Astrocyte (in vitro differentiated cells and primary cell): ENCODE data around the gene REPIN1. TPM values are rescaled to one million over a fixed set of nuclear protein-coding genes. Genes with fewer than 3 reads are reported as not detected.

ENCODE experiments used
- DNase-seq: peaks from one replicate; pipeline ENCODE4 v3.0.0-alpha.2; 2010; ENCODE audit warnings: low read depth
- FAIRE-seq: peaks from 2 replicates; lab custom pipeline; 2011; peaks lifted over from hg19 to GRCh38; lab: Jason Lieb, UNC
- H2AFZ ChIP-seq: 2 replicates; pipeline ENCODE4 v1.6.0; 2012; ENCODE audit warnings: low read depth, low read length, inconsistent platforms
- H3K27ac ChIP-seq: 2 replicates; pipeline ENCODE4 v1.5.1; 2011; ENCODE audit warnings: low read depth, low read length, inconsistent platforms
- H3K27me3 ChIP-seq: 2 replicates; pipeline ENCODE4 v1.6.0; 2011; ENCODE audit warnings: low read length, inconsistent platforms; ENCODE audit not compliant: insufficient read depth
- H3K36me3 ChIP-seq: 2 replicates; pipeline ENCODE4 v1.5.1; 2011; ENCODE audit warnings: low read length, inconsistent platforms; ENCODE audit not compliant: insufficient read depth
- H3K4me1 ChIP-seq: 2 replicates; pipeline ENCODE4 v1.5.1; 2011; ENCODE audit warnings: low read length, inconsistent platforms; ENCODE audit not compliant: insufficient read depth
- H3K4me2 ChIP-seq: 2 replicates; pipeline ENCODE4 v1.6.0; 2012; ENCODE audit warnings: low read length, inconsistent platforms
- H3K4me3 ChIP-seq: 2 replicates; pipeline ENCODE4 v1.5.1; 2011; ENCODE audit warnings: low read depth, mild to moderate bottlenecking, low read length, inconsistent platforms; ENCODE audit not compliant: insufficient read depth
- H3K79me2 ChIP-seq: 2 replicates; pipeline ENCODE4 v1.6.0; 2012; ENCODE audit warnings: mild to moderate bottlenecking, low read length, inconsistent platforms; ENCODE audit not compliant: insufficient read depth
- H3K9ac ChIP-seq: 2 replicates; pipeline ENCODE4 v1.6.0; 2012; ENCODE audit warnings: mild to moderate bottlenecking, low read length, inconsistent platforms
- H3K9me3 ChIP-seq: 2 replicates; pipeline ENCODE4 v1.5.1; 2012; ENCODE audit warnings: low read depth, mild to moderate bottlenecking, low read length, inconsistent platforms; ENCODE audit not compliant: insufficient read depth
- H4K20me1 ChIP-seq: 2 replicates; pipeline ENCODE4 v1.6.0; 2012; ENCODE audit warnings: low read length, inconsistent platforms; ENCODE audit not compliant: insufficient read depth
- H3K27ac Mint-ChIP-seq: one replicate; pipeline ENCODE4 v1.8.0; 2021; ENCODE audit warnings: mild to moderate bottlenecking, mixed read lengths; ENCODE audit not compliant: unreplicated experiment
- H3K27me3 Mint-ChIP-seq: one replicate; pipeline ENCODE4 v1.8.0; 2021; ENCODE audit warnings: low read depth, mixed read lengths; ENCODE audit not compliant: unreplicated experiment
- H3K36me3 Mint-ChIP-seq: one replicate; pipeline ENCODE4 v1.8.0; 2021; ENCODE audit warnings: low read depth, mixed read lengths; ENCODE audit not compliant: unreplicated experiment
- H3K4me1 Mint-ChIP-seq: one replicate; pipeline ENCODE4 v1.8.0; 2021; ENCODE audit warnings: low read depth, mixed read lengths; ENCODE audit not compliant: unreplicated experiment
- H3K4me3 Mint-ChIP-seq: one replicate; pipeline ENCODE4 v1.8.0; 2021; ENCODE audit warnings: mild to moderate bottlenecking, moderate library complexity, mixed read lengths; ENCODE audit not compliant: unreplicated experiment
- H3K9me3 Mint-ChIP-seq: one replicate; pipeline ENCODE4 v1.8.0; 2021; ENCODE audit warnings: mild to moderate bottlenecking, mixed read lengths; ENCODE audit not compliant: unreplicated experiment
- EZH2 ChIP-seq: IDR thresholded peaks from 2 replicates; pipeline ENCODE4 v1.6.1; 2012; ENCODE audit warnings: mild to moderate bottlenecking, low read length, inconsistent platforms; ENCODE audit not compliant: insufficient read depth
- total RNA-seq: library from RNA; stranded (reverse); gene quantifications from 2 replicates; pipeline ENCODE4 v1.2.1, GENCODE V29; 2021
- TF ChIP-seq, protein P1 (sequence below): IDR thresholded peaks from 2 replicates; pipeline ENCODE4 v1.5.1; 2011; ENCODE audit warnings: low read depth, mild to moderate bottlenecking, inconsistent platforms, low read length, moderate library complexity; ENCODE audit not compliant: insufficient read depth

REPIN1 gene
- total RNA-seq, 1 donor from 2014 or later: 95.3 TPM

- Mint-ChIP-seq H3K36me3 (peaks cover 5% of the 10 kb centered on the region), H3K27ac (no peak overlapping the region), H3K4me1 (peaks cover 4% of the 10 kb centered on the region), H3K9me3 (no peaks in the 10 kb centered on the region), H3K4me3 (no peak overlapping the region), H3K27me3 (no peaks in the 10 kb centered on the region)
- Histone ChIP-seq H4K20me1 (peaks cover 15% of the 10 kb centered on the region), H3K4me2 (no peak overlapping the region), H3K27ac (no peak overlapping the region), H3K4me1 (peaks cover 7% of the 10 kb centered on the region), H3K36me3 (no peaks in the 10 kb centered on the region), H3K9ac (no peak overlapping the region), H3K9me3 (no peaks in the 10 kb centered on the region), H3K79me2 (peaks cover 2% of the 10 kb centered on the region), H3K27me3 (no peaks in the 10 kb centered on the region), H3K4me3 (no peak overlapping the region), H2AFZ (no peak overlapping the region)
- FAIRE-seq: no peak
- DNase-seq: no peak
- TF ChIP-seq, protein P1, sequence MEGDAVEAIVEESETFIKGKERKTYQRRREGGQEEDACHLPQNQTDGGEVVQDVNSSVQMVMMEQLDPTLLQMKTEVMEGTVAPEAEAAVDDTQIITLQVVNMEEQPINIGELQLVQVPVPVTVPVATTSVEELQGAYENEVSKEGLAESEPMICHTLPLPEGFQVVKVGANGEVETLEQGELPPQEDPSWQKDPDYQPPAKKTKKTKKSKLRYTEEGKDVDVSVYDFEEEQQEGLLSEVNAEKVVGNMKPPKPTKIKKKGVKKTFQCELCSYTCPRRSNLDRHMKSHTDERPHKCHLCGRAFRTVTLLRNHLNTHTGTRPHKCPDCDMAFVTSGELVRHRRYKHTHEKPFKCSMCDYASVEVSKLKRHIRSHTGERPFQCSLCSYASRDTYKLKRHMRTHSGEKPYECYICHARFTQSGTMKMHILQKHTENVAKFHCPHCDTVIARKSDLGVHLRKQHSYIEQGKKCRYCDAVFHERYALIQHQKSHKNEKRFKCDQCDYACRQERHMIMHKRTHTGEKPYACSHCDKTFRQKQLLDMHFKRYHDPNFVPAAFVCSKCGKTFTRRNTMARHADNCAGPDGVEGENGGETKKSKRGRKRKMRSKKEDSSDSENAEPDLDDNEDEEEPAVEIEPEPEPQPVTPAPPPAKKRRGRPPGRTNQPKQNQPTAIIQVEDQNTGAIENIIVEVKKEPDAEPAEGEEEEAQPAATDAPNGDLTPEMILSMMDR: no peak
- no peak for TF ChIP-seq EZH2
These were observed 24.7 kb downstream of the REPIN1 start for GRCh38 chr7:150393325-150393724.

DNA sequence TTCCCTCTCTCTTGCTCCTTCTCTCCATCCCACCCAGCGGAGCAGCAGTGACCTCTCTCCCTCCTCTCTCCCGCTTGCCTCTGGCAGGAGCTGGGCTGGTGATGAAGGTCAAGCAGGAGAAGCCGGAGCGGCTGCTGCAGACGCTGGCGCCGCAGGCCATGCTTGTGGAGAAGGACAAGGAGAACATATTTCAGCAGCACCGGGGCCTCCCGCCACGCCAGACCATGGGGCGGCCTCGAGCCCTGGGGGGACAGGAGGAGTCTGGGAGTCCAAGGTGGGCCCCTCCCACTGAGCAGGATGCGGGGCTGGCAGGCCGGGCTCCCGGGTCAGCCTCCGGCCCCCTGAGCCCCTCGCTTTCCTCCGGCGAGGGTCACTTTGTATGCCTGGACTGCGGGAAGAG is 27.8 kb downstream of the REPIN1 start:
- Histone ChIP-seq H3K4me3 (no peak overlapping the region), H3K27me3 (no peaks in the 10 kb centered on the region), H3K4me2 (no peak overlapping the region), H3K79me2 (peaks cover 2% of the 10 kb centered on the region), H3K9me3 (no peaks in the 10 kb centered on the region), H4K20me1 (peaks cover 25% of the 10 kb centered on the region), H3K36me3 (no peaks in the 10 kb centered on the region), H2AFZ (no peak overlapping the region), H3K27ac (no peak overlapping the region), H3K4me1 (peaks cover 9% of the 10 kb centered on the region), H3K9ac (no peak overlapping the region)
- Mint-ChIP-seq H3K27me3 (no peaks in the 10 kb centered on the region), H3K36me3 (peaks cover 4% of the 10 kb centered on the region), H3K27ac (no peak overlapping the region), H3K4me1 (peaks cover 27% of the 10 kb centered on the region), H3K9me3 (no peaks in the 10 kb centered on the region), H3K4me3 (no peak overlapping the region)
- FAIRE-seq (no peak), DNase-seq (no peak)
- TF ChIP-seq, protein P1: no peak
- no peak for TF ChIP-seq EZH2

DNA sequence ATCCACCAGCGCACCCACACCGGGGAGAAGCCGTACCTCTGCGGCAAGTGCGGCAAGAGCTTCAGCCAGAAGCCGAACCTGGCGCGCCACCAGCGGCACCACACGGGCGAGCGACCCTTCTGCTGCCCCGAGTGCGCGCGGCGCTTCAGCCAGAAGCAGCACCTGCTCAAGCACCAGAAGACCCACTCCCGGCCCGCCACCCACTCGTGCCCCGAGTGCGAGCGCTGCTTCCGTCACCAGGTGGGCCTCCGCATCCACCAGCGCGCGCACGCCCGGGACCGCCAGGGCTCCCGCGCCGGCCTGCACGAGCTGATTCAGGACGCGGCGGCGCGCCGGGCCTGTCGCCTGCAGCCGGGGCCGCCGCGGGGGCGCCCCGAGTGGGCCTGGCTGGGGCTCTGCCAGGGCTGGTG is 28.2 kb downstream of the REPIN1 start:
- H4K20me1 ChIP-seq: peaks cover 25% of the 10 kb centered on the region
- Mint-ChIP-seq H3K4me3 (no peak overlapping the region), H3K9me3 (no peaks in the 10 kb centered on the region), H3K36me3 (peaks cover 4% of the 10 kb centered on the region), H3K27ac (no peak overlapping the region), H3K4me1 (peaks cover 31% of the 10 kb centered on the region), H3K27me3 (no peaks in the 10 kb centered on the region)
- H3K4me3 ChIP-seq: no peak overlapping the region
- H3K36me3 ChIP-seq: no peaks in the 10 kb centered on the region
- FAIRE-seq: no peak
- TF ChIP-seq, protein P1: no peak
- no peak for TF ChIP-seq EZH2
- peaks cover 9% of the 10 kb centered on the region for H3K4me1 ChIP-seq
- no peak overlapping the region for H3K4me2 ChIP-seq
- no peak for DNase-seq
- H3K27me3 ChIP-seq: no peaks in the 10 kb centered on the region
- H3K79me2 ChIP-seq: peaks cover 2% of the 10 kb centered on the region
- H3K27ac ChIP-seq: no peak overlapping the region
- H2AFZ ChIP-seq: no peak overlapping the region
- H3K9me3 ChIP-seq: no peaks in the 10 kb centered on the region
- no peak overlapping the region for H3K9ac ChIP-seq
